Psoas muscle (tissue), 8 donors: ENCODE measurements around the gene JADE2. TPM values are rescaled to one million over a fixed set of nuclear protein-coding genes. Genes with fewer than 3 reads are reported as not detected.
A peak's percentile ranks its signal among the peaks of the same experiment; 100 is the strongest.

ENCODE experiments used
- ATAC-seq, 4 donors: fragments of 200-7000 bp; cut with Tn5 transposase; one replicate each; pipeline ENCODE4 v1.9.1; 2020; ENCODE audit warnings: moderate library complexity in 3 of 4, mild to moderate bottlenecking in 2 of 4
- DNase-seq, 2 donors: peaks; one replicate each; pipeline ENCODE4 v3.0.0-alpha.2; 2020
- H3K27ac ChIP-seq: fragments of 200-600 bp; one replicate; pipeline ENCODE4 v1.8.0; 2022
- H3K27me3 ChIP-seq, 3 donors: fragments of 200-600 bp in 1 of 3; one replicate each; pipeline versions ENCODE4 v1.6.1 to v1.8.0; 2013 to 2022; ENCODE audit warnings: low read length in 2 of 3, mild to moderate bottlenecking in 2 of 3, moderate library complexity in 1 of 3; ENCODE audit not compliant: insufficient read depth in 3 of 3
- H3K36me3 ChIP-seq, 2 donors: fragments of 200-600 bp in 1 of 2; one replicate each; pipeline versions ENCODE4 v1.6.1 to v1.8.0; 2013 to 2022; ENCODE audit warnings: low read depth in 1 of 2, mild to moderate bottlenecking in 1 of 2, moderate library complexity in 1 of 2; ENCODE audit not compliant: insufficient read depth in 1 of 2
- H3K4me1 ChIP-seq: fragments of 200-600 bp; one replicate; pipeline ENCODE4 v1.8.0; 2022
- H3K4me3 ChIP-seq: fragments of 200-600 bp; one replicate; pipeline ENCODE4 v1.8.0; 2022; ENCODE audit warnings: mild to moderate bottlenecking
- H3K9me3 ChIP-seq: fragments of 200-600 bp; one replicate; pipeline ENCODE4 v1.8.0; 2022
- CTCF ChIP-seq: fragments of 200-600 bp; IDR thresholded peaks from one replicate; pipeline ENCODE4 v1.8.0; 2022; ENCODE audit warnings: antibody characterized with exemption
- WGBS, 3 donors: extraction: QIAGEN DNeasy Blood & Tissue Kit; methylation state at CpG; one replicate each; pipeline versions ENCODE4 v1.1.6 to v1.1.7; 2013; 5-methylcytosine and 5-hydroxymethylcytosine counted together
- intact Hi-C, 2 donors: fragments of 100-400 bp; cut with DNase I; formaldehyde crosslinking; loops; one replicate each; pipeline versions ENCODE4 v1.11.0 to v1.14.2; 2022
- polyA plus RNA-seq, 3 donors: library from polyadenylated mRNA; stranded (reverse); fragments of 200-250 nt; gene quantifications; one replicate each; pipeline ENCODE4 v1.2.3, GENCODE V29; 2013
- total RNA-seq, 4 donors: library from RNA; stranded (reverse); fragmentation: NEBNext Ultra II Directional in 2 of 4; extraction: Animal tissue kit (Norgen Biotek cat#: 25700) in 2 of 4; gene quantifications; one replicate each; pipeline versions ENCODE4 v1.2.1 to v1.2.4, GENCODE V29; 2021 to 2023
- donor health status: healthy with polysubstance abuse.
- donor health status: DM: no; HTN: no; CAD: no; lungs with moderate emphysema.
- donor health status: Bipolar disorder and iron deficiency.
- donor health status: healthy.
- donor health status: DM: yes; HTN: yes; CAD: no.
- donor health status: DM: no; HTN: no; CAD: no.
- donor health status: DM: no; HTN: no; CAD: no.
- donor health status: DM: yes; HTN: yes; CAD: no.

The JADE2 gene
- total and polyA plus RNA-seq, 7 donors: 5.0 to 15.1 (median 10.1) TPM

GRCh38 chr5:134626369-134627014 is 101.0 kb downstream of the JADE2 start:
- intact Hi-C loops: no loop called here
- 27 to 48% (median 32%) methylated on average over 2 of the region's 2 CpGs for WGBS, 3 donors
- peaks cover 41% of the 10 kb centered on the region for H3K4me1 ChIP-seq
- H3K4me3 ChIP-seq: no peak overlapping the region
- H3K36me3 ChIP-seq: peaks cover 0 to 23% of the 10 kb centered on the region in 2 donors
- H3K27ac ChIP-seq: peak overlapping the region; percentile 79
- no peak for DNase-seq
- TF ChIP-seq CTCF: no peak
- H3K27me3 ChIP-seq: no peaks in the 10 kb centered on the region
- ATAC-seq: peak; percentile 82 to 89 (median 86)
- no peaks in the 10 kb centered on the region for H3K9me3 ChIP-seq

Other genes with a start within 250 kb of the JADE2 start
- 1 to 10 TPM; 2.5 to 7.8 (median 5.2) TPM for gene CDKL3, start 158.5 kb upstream of the JADE2 start, total RNA-seq
- 1 to 10 TPM; 3.9 to 5.7 (median 5.0) TPM for gene CDKL3, start 158.5 kb upstream of the JADE2 start, polyA plus RNA-seq
- gene UBE2B, start 154.1 kb upstream of the JADE2 start, total RNA-seq: 100 to 1,000 TPM; 178 to 296 (median 222) TPM
- 100 to 1,000 TPM; 146 to 233 (median 187) TPM for gene UBE2B, start 154.1 kb upstream of the JADE2 start, polyA plus RNA-seq
- gene CDKN2AIPNL, start 113.8 kb upstream of the JADE2 start, total RNA-seq: 10 to 100 TPM; 31.4 to 45.4 (median 39.8) TPM
- 10 to 100 TPM; 35.7 to 60.9 (median 42.0) TPM for gene CDKN2AIPNL, start 113.8 kb upstream of the JADE2 start, polyA plus RNA-seq
- 100 to 1,000 TPM; 161 to 238 (median 206) TPM for gene SAR1B, start 107.2 kb downstream of the JADE2 start, total RNA-seq
- 100 to 1,000 TPM; 116 to 188 (median 126) TPM for gene SAR1B, start 107.2 kb downstream of the JADE2 start, polyA plus RNA-seq
- 10 to 100 TPM in 3 of 4 donors, 1 to 10 TPM in 1; 5.7 to 25.2 (median 13.7) TPM for gene SEC24A, start 123.1 kb downstream of the JADE2 start, total RNA-seq
- gene SEC24A, start 123.1 kb downstream of the JADE2 start, polyA plus RNA-seq: 10 to 100 TPM in 2 of 3 donors, 1 to 10 TPM in 1; 6.7 to 18.9 (median 17.2) TPM
- 10 to 100 TPM; 25.8 to 44.9 (median 29.6) TPM for gene CAMLG, start 212.9 kb downstream of the JADE2 start, total RNA-seq
- gene CAMLG, start 212.9 kb downstream of the JADE2 start, polyA plus RNA-seq: 10 to 100 TPM; 29.8 to 56.5 (median 48.1) TPM
- gene DDX46, start 233.1 kb downstream of the JADE2 start, total RNA-seq: 10 to 100 TPM; 37.7 to 48.7 (median 47.0) TPM
- gene DDX46, start 233.1 kb downstream of the JADE2 start, polyA plus RNA-seq: 10 to 100 TPM; 16.5 to 47.3 (median 24.4) TPM